ENCODE measurements around the gene NTNG2. TPM values are rescaled to one million over a fixed set of nuclear protein-coding genes. Genes with fewer than 3 reads are reported as not detected.
A peak's percentile ranks its signal among the peaks of the same experiment; 100 is the strongest.

NTNG2 gene
- total RNA-seq, 2 experiments from 2014 or later, result 2.2 to 2.4 TPM

GRCh38 chr9:132146039-132146438 lies 15.8 kb upstream of the NTNG2 start:
- no peak overlapping the region for H3K4me3 Mint-ChIP-seq
- no peak for DNase-seq
- no peaks in the 10 kb centered on the region for H3K9me3 Mint-ChIP-seq
- TF ChIP-seq CTCF (IDR thresholded peaks at IDR 0.05), result no peak
- intact Hi-C loops (cut with micrococcal nuclease), result no loop called here
- H3K27ac Mint-ChIP-seq, result no peak overlapping the region
- no peak for ATAC-seq
- CTCF ChIA-PET, result interaction anchor here (1.4 to 4.7 kb wide), 2 partner anchors 24 to 90 kb away, joined by 3 to 23 read pairs; no protein-coding TSS in a partner anchor
- H3K36me3 Mint-ChIP-seq (ENCODE audit: low read depth), result no peaks in the 10 kb centered on the region
- POLR2A ChIA-PET, result no interaction called here
- peaks cover 57% of the 10 kb centered on the region for H3K27me3 Mint-ChIP-seq
- H3K4me1 Mint-ChIP-seq (ENCODE audit: low read depth), result peaks cover 14% of the 10 kb centered on the region

GRCh38 chr9:132146575-132146974 lies 15.3 kb upstream of the NTNG2 start:
- intact Hi-C loops (cut with micrococcal nuclease), result no loop called here
- POLR2A ChIA-PET, result no interaction called here
- Mint-ChIP-seq H3K36me3 (ENCODE audit: low read depth) (no peaks in the 10 kb centered on the region), H3K9me3 (no peaks in the 10 kb centered on the region), H3K27ac (no peak overlapping the region), H3K4me3 (no peak overlapping the region), H3K4me1 (ENCODE audit: low read depth) (peaks cover 11% of the 10 kb centered on the region), H3K27me3 (peaks cover 55% of the 10 kb centered on the region)
- DNase-seq, result no peak
- TF ChIP-seq CTCF (IDR thresholded peaks at IDR 0.05), result no peak
- CTCF ChIA-PET, result interaction anchor here (1.4 to 4.7 kb wide), 2 partner anchors 23 to 90 kb away, joined by 3 to 23 read pairs; no protein-coding TSS in a partner anchor
- no peak for ATAC-seq

- Mint-ChIP-seq H3K4me1 (ENCODE audit: low read depth) (peaks cover 8% of the 10 kb centered on the region), H3K27ac (no peak overlapping the region), H3K4me3 (no peak overlapping the region), H3K9me3 (no peaks in the 10 kb centered on the region), H3K27me3 (peaks cover 49% of the 10 kb centered on the region), H3K36me3 (ENCODE audit: low read depth) (no peaks in the 10 kb centered on the region)
- TF ChIP-seq CTCF (IDR thresholded peaks at IDR 0.05), result no peak
- DNase-seq (peak; percentile 34), ATAC-seq (no peak)
- intact Hi-C loops (cut with micrococcal nuclease), result no loop called here
- ChIA-PET CTCF (interaction anchor here (1.4 to 4.7 kb wide), 2 partner anchors 22 to 89 kb away, joined by 3 to 23 read pairs; no protein-coding TSS in a partner anchor), POLR2A (no interaction called here)
Measured at GRCh38 chr9:132147331-132147730, 14.5 kb upstream of the NTNG2 start.

DNA sequence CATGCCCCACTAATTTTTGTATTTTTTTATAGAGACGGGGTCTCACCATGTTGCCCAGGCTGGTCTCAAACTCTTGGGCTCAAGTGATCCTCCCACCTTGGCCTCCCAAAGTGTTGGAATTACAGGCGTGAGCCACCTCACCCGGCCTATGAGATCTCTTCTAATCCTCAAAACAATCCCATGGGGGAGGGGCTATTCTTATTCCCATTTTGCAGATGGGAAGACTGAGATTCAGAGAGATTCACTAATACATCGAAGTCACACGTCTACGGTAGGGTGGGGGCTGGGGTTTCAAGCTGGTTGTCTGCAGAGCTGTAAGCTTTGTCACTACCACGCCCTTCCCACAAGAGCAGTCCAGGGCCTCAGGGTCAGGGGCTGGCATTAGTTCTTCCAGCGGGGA lies 14.0 kb upstream of the NTNG2 start:
- ATAC-seq (no peak), DNase-seq (no peak)
- H3K27ac Mint-ChIP-seq, result no peak overlapping the region
- intact Hi-C loops (cut with micrococcal nuclease), result no loop called here
- CTCF ChIA-PET, result interaction anchor here (0.8 kb wide), 1 partner anchor 23 kb away, joined by 3 read pairs; no protein-coding TSS in a partner anchor
- peaks cover 8% of the 10 kb centered on the region for H3K4me1 Mint-ChIP-seq (ENCODE audit: low read depth)
- H3K9me3 Mint-ChIP-seq, result no peaks in the 10 kb centered on the region
- no peaks in the 10 kb centered on the region for H3K36me3 Mint-ChIP-seq (ENCODE audit: low read depth)
- POLR2A ChIA-PET, result no interaction called here
- no peak for TF ChIP-seq CTCF (IDR thresholded peaks at IDR 0.05)
- H3K4me3 Mint-ChIP-seq, result no peak overlapping the region
- peaks cover 45% of the 10 kb centered on the region for H3K27me3 Mint-ChIP-seq

DNA sequence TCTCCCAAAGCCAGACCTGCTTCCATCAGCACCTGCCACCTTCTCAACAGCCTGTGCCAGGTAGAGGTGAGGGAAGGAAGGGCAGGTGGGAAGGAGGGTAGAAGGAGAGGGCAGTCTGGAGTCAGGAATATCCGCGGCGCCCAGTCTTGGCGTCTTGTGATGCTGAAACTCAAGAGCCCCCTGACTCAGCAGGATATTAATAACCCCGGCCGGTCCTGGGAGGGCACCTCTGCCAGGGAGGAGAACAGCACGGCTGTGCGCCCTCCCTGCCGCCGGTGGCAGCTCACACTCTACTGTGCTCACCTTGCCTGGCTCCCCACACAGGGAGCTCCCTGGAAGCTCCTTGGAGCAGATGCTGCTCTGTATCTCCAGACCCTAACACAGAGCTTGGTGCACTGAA lies 11.6 kb upstream of the NTNG2 start:
- no peak for TF ChIP-seq CTCF (IDR thresholded peaks at IDR 0.05)
- ChIA-PET CTCF (interaction anchor here (1.0 kb wide), 1 partner anchor 14 kb away, joined by 3 read pairs; no protein-coding TSS in a partner anchor), POLR2A (no interaction called here)
- intact Hi-C loops (cut with micrococcal nuclease), result no loop called here
- Mint-ChIP-seq H3K4me3 (no peak overlapping the region), H3K27me3 (peaks cover 36% of the 10 kb centered on the region), H3K9me3 (no peaks in the 10 kb centered on the region), H3K4me1 (ENCODE audit: low read depth) (peaks cover 2% of the 10 kb centered on the region), H3K36me3 (ENCODE audit: low read depth) (no peaks in the 10 kb centered on the region), H3K27ac (no peak overlapping the region)
- no peak for DNase-seq
- no peak for ATAC-seq
